ENCODE data around the gene MED12.

Gene MED12

GRCh38 chrX:71118032-71118984 is at the start of gene MED12:
Gene MED12 (plus strand): TSS chrX:71118596. CDS start chrX:71118755, 159 bp downstream.
- DNase-seq: peak; percentile 1 to 3

GRCh38 chrX:71070531-71070930 is 47.9 kb upstream of the MED12 start:
- DNase-seq: no peak

GRCh38 chrX:71081330-71082123 is 36.9 kb upstream of the MED12 start:
- DNase-seq: no peak

- DNase-seq: no peak
These were observed 36.2 kb upstream of the MED12 start for GRCh38 chrX:71082124-71082647.

GRCh38 chrX:71082822-71083221 is 35.6 kb upstream of the MED12 start:
- DNase-seq: no peak

GRCh38 chrX:71085900-71086299 is 32.5 kb upstream of the MED12 start:
- DNase-seq: no peak

- DNase-seq: no peak
These were observed 27.1 kb upstream of the MED12 start for GRCh38 chrX:71091263-71091662.

GRCh38 chrX:71095033-71095432 is 23.4 kb upstream of the MED12 start:
- no peak for DNase-seq

- peak; percentile 49 to 73 for DNase-seq
These were observed 22.8 kb upstream of the MED12 start, which contains the start of gene FOXO4 for GRCh38 chrX:71095555-71095980. Gene FOXO4 (plus strand): TSS chrX:71095851. CDS start chrX:71096529, 678 bp downstream.

GRCh38 chrX:71095981-71096759 is 22.2 kb upstream of the MED12 start:
- peak in 1 of 2 experiments; percentile 0 for DNase-seq

- DNase-seq: no peak
These were observed 21.7 kb upstream of the MED12 start for GRCh38 chrX:71096760-71097032.

- no peak for DNase-seq
These were observed 20.1 kb upstream of the MED12 start for GRCh38 chrX:71098302-71098701.

- no peak for DNase-seq
These were observed 19.4 kb upstream of the MED12 start for GRCh38 chrX:71098951-71099506.

GRCh38 chrX:71099736-71100135 is 18.7 kb upstream of the MED12 start:
- no peak for DNase-seq

- no peak for DNase-seq
These were observed 17.6 kb upstream of the MED12 start for GRCh38 chrX:71100581-71101505.

- no peak for DNase-seq
These were observed 16.1 kb upstream of the MED12 start for GRCh38 chrX:71102292-71102691.

- DNase-seq: no peak
These were observed 15.0 kb upstream of the MED12 start for GRCh38 chrX:71103110-71103983.

- DNase-seq: no peak
These were observed 12.8 kb upstream of the MED12 start for GRCh38 chrX:71105628-71106027.

- DNase-seq: no peak
These were observed 12.0 kb upstream of the MED12 start, which contains the start of gene CXorf65 for GRCh38 chrX:71106427-71106826. Gene CXorf65 (minus strand): TSS chrX:71106740. CDS start chrX:71106556, 184 bp downstream.

GRCh38 chrX:71107245-71107644 is 11.2 kb upstream of the MED12 start:
- no peak for DNase-seq
